HG02571 (cell line): Measurements from ENCODE around the gene R3HDM2.
"Not testable (repeated sequence)": the region's sequence is repeated elsewhere in the genome, so short reads cannot be mapped to it uniquely, and the experiment has no call there.

ENCODE experiments used
- ATAC-seq: cut with Tn5 transposase; IDR thresholded peaks from one replicate; pipeline ENCODE4 v1.9.1; 2021; ENCODE audit warnings: mild to moderate bottlenecking, moderate library complexity; ENCODE audit not compliant: unreplicated experiment

The R3HDM2 gene

GRCh38 chr12:57340104-57340503, 90.7 kb downstream of the R3HDM2 start:
- ATAC-seq: no peak

DNA sequence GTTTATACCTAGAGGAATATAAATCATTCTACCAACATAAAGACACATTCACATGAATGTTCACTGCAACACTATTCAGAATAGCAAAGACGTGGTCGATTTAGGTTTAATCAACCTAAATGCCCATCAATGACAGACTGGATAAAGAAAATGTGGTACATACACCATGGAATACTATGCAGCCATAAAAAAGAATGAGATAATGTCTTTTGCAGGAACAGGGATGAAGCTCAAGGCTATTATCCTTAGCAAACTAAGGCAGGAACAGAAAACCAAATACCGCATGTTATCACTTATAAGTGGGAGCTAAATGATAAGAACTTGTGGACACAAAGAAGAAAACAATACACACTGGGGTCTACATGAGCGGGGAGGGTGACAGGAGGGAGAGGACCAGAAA, 94.5 kb downstream of the R3HDM2 start:
- not testable (repeated sequence) for ATAC-seq

DNA sequence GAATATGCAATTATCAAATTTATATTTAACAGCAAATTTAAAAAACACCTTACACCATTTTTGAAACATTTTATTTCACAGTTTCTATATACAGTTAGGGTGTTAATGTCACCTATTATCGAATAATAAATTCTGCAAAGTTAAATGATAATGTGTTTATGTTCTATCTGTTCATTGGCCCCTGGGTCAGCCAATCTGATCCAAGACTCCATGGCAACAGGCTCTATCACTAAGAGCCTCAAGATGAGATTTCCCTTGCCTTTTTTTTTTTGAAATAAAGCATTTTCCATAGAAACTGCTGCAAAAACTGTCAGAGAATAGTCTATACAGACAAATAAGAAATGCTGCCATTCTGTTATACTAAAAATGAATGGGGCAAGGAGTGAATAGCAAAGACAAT, 96.6 kb downstream of the R3HDM2 start:
- ATAC-seq: no peak

DNA sequence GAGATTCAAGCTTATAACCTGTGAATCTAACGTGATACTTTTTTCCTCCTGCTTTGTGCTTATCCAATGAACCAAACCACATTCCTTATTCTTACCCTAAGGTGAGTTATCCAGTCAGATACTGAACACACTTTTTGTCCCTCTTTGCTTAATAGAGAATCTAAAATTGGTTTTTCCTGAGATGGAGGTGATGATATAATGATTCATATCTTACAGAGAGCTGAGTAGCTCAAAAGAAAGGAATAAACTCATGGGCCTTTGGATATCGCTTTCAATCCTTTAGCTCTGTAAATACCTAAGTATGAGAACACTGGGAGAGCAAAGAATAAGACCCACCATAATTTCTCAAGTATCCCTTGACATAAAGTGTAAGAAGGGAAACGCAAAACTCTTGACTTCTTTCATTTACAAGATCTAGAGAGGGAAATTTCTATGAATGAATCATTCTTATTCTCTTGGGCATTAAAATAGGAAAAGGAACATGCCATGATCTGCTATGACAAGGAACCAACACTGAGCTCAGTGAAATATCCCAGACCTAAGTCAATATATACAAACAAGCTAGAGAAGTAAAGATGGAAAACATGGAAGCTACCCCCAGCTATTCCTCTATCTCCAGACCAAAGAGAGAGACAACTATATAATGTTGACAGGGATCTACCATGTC, 98.1 kb downstream of the R3HDM2 start:
- no peak for ATAC-seq

DNA sequence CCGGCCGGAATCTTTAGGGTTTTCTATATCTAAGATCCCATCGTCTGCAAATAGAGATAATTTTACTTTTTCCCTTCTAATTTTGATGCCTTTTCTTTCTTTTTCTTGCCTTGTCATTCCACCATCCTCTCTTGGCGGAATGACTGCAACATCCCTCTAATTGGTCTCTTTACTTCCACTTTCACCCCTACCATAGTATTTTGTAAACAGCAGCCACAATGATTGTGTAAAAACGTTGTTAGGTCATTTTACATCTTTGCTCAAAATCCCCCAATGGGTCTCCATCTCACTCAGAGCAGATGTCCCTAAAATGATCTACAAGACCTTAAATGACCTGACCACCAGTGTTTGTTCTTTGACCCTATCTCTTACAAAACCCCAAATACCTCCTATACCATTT, 99.9 kb downstream of the R3HDM2 start:
- no peak for ATAC-seq

DNA sequence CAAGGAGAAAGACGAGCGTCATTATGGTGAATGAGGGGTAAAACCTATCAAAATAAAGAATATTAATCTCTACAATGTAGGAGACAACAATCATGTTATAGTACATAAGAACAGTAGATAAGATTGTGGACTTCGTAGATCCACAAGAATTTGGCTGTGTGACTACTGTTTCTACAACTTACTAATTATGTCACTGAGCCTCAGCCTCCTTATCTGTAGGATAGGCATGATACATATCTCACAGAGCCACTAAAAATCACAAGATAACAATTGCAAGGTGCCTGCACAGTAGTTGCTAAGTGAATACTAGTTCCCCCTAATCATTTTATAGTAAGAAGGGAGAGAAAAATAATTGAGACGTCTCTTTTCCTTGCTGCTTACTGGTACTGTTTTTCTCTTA, 101.6 kb downstream of the R3HDM2 start:
- ATAC-seq: no peak

GRCh38 chr12:57325395-57325794, 105.4 kb downstream of the R3HDM2 start:
- ATAC-seq: no peak

DNA sequence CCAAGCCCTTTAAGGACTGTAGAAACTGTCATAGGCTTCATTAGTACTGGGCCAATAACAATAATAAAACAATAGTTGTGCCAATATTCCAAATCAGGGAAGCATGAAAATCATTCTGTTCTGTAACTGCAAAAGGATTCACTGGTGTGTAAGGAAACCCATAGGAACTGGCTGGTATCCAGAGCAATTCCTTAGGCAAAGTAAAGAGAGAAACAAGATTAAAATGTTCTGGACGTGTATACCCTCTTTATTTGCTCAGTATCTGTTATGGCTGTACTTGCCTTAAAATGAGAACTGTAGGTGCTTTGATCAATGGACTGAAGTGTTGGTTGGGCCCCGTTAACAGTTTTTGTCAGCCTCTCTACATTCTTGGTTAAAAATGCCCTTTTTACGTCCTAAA, 107.4 kb downstream of the R3HDM2 start:
- no peak for ATAC-seq

DNA sequence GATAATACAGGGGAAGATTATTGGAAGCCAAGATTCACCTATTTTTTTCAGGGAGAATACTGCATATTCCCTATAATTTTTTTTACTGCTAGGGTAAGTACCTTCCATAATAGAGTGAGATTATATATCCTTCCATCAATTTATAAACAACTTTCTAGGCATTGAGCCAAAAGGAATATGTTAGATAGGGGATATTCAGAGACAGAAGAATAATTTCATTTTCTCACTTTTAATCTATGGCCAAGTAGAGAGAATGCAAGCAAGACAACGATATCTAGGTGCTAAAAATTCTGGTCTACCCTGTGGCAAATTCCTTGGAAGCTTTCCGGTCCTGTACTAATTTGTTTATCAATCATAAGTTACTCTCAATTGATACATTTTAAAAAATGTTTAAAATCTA, 110.2 kb downstream of the R3HDM2 start:
- no peak for ATAC-seq

DNA sequence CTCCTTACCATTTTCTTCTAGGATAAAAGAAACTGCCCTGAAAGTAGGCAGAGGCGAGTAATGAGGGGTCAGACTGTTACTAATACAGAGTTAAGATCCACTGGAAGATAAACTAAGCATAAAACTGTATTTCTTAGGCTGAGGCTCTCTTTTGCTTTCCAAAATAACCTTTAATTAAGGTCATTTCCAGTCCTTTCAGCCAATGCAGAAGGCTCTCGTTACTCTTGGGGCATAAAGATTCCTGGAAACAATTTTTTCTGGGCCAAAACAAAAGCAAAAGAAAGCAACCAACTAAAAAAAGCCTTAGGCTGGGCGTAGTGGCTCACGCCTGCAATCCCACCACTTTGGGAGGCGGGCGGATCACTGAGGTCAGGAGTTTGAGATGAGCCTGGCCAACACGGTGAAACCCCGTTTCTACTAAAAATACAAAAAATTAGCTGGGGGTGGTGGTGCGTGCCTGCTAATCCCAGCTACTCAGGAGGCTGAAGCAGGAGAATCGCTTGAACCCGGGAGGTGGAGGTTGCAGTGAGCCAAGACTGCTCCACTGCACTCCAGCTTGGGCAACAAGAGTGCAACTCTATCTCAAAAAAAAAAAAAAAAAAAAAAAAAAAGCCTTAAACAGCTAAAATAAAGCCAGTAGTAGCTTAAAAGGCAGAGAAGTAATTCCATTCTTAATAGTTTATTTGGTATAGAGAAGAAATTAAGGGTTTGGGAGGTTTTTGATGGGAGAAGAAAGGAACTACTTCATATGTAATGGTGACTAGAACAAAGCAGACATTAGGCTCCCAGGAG, 111.0 kb downstream of the R3HDM2 start:
- ATAC-seq: no peak

- no peak for ATAC-seq
These were observed 115.2 kb downstream of the R3HDM2 start for GRCh38 chr12:57315681-57316080.

DNA sequence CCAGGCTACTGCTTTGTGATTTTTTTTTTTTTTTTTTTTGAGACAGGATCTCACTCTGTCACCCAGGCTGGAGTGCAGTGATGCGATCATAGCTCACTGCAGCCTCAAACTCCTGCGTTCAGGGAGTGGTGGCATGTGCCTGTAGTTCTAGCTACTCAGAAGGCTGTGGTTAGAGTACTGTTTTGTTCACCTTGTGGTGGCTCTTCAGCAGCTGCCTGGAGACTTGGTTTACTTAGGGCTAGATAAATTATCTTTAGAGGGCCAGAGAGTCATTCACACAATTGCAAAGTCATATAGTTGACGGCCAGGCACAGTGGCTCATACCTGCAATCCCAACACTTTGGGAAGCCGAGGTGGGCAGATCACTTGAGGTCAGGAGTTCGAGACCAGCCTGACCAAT, 118.6 kb downstream of the R3HDM2 start:
- ATAC-seq: not testable (repeated sequence)

DNA sequence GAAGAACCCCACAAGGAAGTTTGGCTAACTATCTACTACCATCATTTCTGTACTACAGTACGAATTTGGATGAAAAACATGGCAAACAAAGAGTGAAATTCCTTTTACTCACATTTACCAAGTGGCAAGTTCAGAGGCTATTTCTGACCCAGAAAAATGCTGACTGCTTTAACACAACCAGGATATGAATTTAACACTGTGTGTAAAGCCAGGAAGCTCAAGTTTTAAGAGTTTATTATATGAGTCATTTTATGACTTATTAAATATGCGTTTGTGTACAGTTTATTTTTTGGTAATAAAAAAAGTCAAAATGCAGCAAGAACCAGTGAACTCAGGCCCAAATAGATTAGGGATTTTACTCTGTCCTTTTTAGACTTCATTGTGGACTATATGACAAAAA, 121.4 kb downstream of the R3HDM2 start:
- ATAC-seq: no peak

- no peak for ATAC-seq
These were observed 129.8 kb downstream of the R3HDM2 start for GRCh38 chr12:57300961-57301584.

DNA sequence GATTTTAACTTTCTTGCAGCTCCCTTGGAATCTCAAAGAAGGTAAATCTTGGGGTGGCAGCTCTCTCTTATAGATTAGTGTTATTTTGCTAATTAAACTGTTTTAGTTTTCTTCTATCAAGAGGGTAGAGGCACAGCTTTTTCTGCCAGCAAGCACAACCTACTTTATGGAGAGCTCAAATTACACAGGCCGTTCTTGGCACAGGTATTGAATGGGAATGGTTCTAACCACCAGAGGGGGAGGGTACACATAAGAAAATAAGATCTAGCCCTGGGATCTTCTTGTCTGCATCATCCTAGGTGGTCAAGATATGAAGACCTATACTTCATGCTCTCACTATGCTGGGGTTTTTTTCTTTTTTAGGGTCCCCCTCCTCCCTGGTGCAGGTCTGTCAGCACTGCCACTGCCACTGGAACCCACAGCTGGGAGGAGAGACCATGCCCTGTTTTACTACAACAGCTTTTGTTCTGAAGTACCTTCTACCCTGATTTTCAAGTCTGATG, 131.3 kb downstream of the R3HDM2 start:
- no peak for ATAC-seq

DNA sequence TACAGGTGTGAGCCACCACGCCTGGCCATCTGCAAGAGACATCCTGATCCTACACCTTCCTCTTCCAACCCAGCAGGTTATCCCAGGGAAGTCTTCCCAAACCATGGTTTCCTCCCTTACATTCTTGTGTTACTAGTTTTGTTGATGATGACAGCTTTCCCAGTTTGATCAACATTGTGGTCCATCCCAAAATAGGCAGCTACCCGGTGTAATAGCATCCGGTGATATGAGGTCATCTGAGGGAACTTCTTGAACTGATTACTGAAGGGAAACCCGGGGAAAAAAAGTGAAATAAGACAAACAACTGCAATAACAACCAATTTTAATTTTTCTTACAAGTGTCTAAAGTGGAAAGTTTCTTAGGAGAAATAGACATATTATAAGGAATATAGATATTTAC, 134.6 kb downstream of the R3HDM2 start:
- no peak for ATAC-seq

DNA sequence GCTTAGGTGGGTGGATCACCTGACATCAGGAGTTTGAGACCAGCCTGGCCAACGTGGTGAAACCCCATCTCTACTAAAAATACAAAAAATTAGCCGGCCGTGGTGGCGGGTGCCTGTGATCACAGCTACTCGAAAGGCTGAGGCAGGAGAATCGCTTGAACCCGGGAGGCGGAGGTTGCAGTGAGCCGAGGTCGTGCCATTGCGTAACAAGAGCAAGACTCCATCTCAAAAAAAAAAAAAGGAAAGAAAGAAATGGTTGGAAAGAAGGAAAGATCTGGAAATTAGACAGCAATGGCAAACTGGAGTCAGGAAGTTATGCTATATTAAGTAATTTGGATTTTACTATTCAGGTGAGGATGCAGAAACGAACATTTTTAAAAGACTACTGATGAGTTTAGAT, 148.8 kb downstream of the R3HDM2 start:
- not testable (repeated sequence) for ATAC-seq

DNA sequence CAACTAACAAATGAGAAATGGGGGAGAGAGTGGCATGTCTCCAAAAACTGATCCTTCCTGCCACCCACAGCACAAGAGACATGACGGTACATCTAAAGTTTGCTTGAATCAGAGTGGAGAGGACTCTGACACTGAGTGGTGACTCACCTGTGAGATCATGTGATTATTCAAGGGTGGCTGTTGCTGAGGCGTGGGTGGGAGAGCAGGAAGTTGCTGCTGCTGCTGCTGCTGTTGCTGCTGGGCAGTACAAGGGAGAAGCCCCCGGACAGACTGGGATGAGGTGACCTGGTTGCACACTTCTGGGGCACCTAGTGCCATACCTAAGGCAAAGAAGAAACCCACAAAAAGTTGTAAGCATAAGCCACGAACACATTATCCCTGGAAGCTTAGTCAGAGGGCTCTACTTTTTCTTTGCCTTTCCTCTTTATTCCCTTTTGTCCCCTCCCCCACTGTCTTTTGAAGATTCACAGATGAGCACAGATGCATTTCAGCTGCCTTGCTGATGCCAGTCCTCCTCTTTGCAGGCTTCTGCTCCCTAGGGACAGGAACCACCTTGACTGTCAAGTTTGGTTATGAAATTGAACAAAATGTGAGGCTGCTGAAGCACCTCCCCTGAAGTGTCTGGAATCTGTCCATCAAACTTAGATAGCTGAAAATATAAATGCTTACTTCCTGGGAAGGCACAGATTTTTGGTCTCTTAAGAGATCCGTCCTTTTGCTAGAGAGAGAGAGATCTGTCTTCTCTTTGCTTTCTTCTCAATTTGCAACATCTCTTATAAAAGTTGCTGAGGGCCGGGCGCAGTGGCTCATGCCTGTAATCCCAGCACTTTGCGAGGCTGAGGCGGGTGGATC, 150.4 kb downstream of the R3HDM2 start:
- ATAC-seq: peak; percentile 97

DNA sequence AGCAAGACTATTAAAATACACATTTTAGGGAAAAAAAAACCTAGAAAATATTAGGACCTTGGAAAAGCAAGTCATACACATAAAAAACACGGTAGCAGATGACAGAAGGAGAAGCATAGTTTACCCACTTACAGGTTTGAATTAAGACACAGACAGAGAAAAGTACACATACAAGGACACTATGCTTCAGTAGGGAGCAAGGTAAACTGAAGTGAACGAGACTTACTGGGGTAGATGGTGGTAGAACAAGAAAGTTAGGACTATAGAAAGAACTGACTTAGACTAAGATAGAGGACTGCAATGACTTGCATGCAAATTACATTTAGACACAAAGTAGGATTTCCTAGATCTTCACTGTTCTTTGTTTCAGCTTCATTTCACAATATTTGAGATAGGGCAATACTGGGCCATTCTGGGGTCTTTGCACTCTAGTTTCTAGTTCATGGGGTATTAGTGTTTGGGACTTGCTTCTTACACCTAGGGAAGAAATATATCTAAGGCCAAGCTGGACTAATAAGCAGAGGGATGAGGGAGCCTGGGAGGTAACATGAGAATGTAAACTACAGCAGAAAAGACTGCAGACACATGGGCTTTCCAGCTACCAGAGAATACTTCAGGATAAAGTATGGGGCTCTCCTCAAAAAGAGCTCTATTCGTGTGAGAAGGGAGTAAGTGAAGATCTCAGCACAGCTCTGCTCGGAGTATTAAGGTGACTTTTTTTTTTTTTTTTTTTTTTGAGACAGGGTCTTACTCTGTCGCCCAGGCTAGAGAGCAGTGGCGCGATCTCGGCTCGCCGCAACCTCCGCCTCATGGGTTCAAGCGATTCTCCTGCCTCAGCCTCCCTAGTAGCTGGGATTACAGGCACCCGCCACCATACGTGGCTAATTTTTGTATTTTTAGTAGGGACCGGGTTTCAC, 152.1 kb downstream of the R3HDM2 start:
- no peak for ATAC-seq
